Neural cell (in vitro differentiated cells): ENCODE results near the gene MSANTD3.
"Not testable (repeated sequence)": the region's sequence is repeated elsewhere in the genome, so short reads cannot be mapped to it uniquely, and the experiment has no call there.

Experiments used
- EP300 ChIP-seq: fragments of 450-650 bp; conservative IDR thresholded peaks from 2 replicates; pipeline ENCODE4 v1.6.1; 2014; ENCODE audit warnings: antibody characterized with exemption, mild to moderate bottlenecking, moderate library complexity; ENCODE audit not compliant: poor library complexity, severe bottlenecking
- MXI1 ChIP-seq: fragments of 450-650 bp; conservative IDR thresholded peaks from 2 replicates; pipeline ENCODE4 v1.6.1; 2014; ENCODE audit warnings: antibody characterized with exemption, mild to moderate bottlenecking; ENCODE audit not compliant: poor library complexity, severe bottlenecking
- POLR2AphosphoS5 ChIP-seq: IDR thresholded peaks from 2 replicates; pipeline ENCODE4 v1.6.1; 2012
- TAF1 ChIP-seq: IDR thresholded peaks from 2 replicates; pipeline ENCODE4 v1.6.1; 2012; ENCODE audit warnings: low read depth
- TF ChIP-seq, protein P1 (sequence below): fragments of 450-650 bp; IDR thresholded peaks from 2 replicates; pipeline ENCODE4 v1.5.1; 2014; ENCODE audit warnings: antibody characterized with exemption, mild to moderate bottlenecking, moderate library complexity; ENCODE audit not compliant: poor library complexity, severe bottlenecking
- TF ChIP-seq, protein P2 (sequence below): IDR thresholded peaks from 2 replicates; pipeline ENCODE4 v1.6.1; 2012; ENCODE audit warnings: borderline replicate concordance

DNA sequence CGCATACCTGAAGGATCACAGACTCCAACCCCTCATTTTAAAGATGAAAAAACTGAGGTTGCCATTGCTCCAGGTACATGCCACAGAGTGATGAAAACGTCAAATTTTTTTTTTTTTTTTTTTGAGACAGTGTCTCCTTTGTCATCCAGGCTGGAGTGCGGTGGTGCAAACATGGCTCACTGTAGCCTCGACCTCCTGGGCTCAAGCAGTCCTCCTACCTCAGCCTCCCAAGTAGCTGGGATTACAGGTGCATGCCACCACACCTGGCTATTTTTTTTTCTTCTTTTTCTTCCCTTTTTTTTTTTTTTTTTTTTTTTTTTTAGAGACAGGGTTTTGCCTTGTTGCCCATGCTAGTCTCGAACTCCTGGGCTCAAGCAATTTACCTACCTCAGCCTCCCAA lies 13.5 kb downstream of the MSANTD3 start:
- not testable (repeated sequence) for TF ChIP-seq TAF1, EP300, POLR2AphosphoS5, MXI1
- TF ChIP-seq, protein P1, sequence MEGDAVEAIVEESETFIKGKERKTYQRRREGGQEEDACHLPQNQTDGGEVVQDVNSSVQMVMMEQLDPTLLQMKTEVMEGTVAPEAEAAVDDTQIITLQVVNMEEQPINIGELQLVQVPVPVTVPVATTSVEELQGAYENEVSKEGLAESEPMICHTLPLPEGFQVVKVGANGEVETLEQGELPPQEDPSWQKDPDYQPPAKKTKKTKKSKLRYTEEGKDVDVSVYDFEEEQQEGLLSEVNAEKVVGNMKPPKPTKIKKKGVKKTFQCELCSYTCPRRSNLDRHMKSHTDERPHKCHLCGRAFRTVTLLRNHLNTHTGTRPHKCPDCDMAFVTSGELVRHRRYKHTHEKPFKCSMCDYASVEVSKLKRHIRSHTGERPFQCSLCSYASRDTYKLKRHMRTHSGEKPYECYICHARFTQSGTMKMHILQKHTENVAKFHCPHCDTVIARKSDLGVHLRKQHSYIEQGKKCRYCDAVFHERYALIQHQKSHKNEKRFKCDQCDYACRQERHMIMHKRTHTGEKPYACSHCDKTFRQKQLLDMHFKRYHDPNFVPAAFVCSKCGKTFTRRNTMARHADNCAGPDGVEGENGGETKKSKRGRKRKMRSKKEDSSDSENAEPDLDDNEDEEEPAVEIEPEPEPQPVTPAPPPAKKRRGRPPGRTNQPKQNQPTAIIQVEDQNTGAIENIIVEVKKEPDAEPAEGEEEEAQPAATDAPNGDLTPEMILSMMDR: not testable (repeated sequence)
- TF ChIP-seq, protein P2, sequence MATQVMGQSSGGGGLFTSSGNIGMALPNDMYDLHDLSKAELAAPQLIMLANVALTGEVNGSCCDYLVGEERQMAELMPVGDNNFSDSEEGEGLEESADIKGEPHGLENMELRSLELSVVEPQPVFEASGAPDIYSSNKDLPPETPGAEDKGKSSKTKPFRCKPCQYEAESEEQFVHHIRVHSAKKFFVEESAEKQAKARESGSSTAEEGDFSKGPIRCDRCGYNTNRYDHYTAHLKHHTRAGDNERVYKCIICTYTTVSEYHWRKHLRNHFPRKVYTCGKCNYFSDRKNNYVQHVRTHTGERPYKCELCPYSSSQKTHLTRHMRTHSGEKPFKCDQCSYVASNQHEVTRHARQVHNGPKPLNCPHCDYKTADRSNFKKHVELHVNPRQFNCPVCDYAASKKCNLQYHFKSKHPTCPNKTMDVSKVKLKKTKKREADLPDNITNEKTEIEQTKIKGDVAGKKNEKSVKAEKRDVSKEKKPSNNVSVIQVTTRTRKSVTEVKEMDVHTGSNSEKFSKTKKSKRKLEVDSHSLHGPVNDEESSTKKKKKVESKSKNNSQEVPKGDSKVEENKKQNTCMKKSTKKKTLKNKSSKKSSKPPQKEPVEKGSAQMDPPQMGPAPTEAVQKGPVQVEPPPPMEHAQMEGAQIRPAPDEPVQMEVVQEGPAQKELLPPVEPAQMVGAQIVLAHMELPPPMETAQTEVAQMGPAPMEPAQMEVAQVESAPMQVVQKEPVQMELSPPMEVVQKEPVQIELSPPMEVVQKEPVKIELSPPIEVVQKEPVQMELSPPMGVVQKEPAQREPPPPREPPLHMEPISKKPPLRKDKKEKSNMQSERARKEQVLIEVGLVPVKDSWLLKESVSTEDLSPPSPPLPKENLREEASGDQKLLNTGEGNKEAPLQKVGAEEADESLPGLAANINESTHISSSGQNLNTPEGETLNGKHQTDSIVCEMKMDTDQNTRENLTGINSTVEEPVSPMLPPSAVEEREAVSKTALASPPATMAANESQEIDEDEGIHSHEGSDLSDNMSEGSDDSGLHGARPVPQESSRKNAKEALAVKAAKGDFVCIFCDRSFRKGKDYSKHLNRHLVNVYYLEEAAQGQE: not testable (repeated sequence)
